Loucy (cell line): Measurements from ENCODE around the gene ARHGEF39.

Source experiments
- H2AFZ ChIP-seq: fragments of 200-600 bp; sonication (generic); 2 replicates; pipeline ENCODE4 v1.6.0; 2016; ENCODE audit warnings: antibody characterized with exemption, mild to moderate bottlenecking, low read length, moderate library complexity
- H3F3A ChIP-seq: fragments of 200-600 bp; 2 replicates; pipeline ENCODE4 v1.6.0; 2016; ENCODE audit warnings: antibody characterized with exemption, low read depth, mild to moderate bottlenecking
- H3K27me3 ChIP-seq: fragments of 200-600 bp; sonication (generic); 2 replicates; pipeline ENCODE4 v1.6.1; 2014; ENCODE audit warnings: low read length, mild to moderate bottlenecking; ENCODE audit not compliant: insufficient read depth, poor library complexity, severe bottlenecking
- H3K36me3 ChIP-seq: fragments of 200-600 bp; sonication (generic); 2 replicates; pipeline ENCODE4 v1.6.1; 2016; ENCODE audit warnings: low read length; ENCODE audit not compliant: insufficient read depth
- H3K4me1 ChIP-seq: fragments of 200-600 bp; sonication (generic); 2 replicates; pipeline ENCODE4 v1.5.1; 2014; ENCODE audit warnings: low read length, mild to moderate bottlenecking; ENCODE audit not compliant: insufficient read depth, poor library complexity, severe bottlenecking
- H3K4me2 ChIP-seq: fragments of 200-600 bp; sonication (generic); 2 replicates; pipeline ENCODE4 v1.6.0; 2014; ENCODE audit warnings: antibody characterized with exemption, low read length, low read depth, mild to moderate bottlenecking; ENCODE audit not compliant: poor library complexity, severe bottlenecking
- H3K4me3 ChIP-seq: fragments of 200-600 bp; sonication (generic); 2 replicates; pipeline ENCODE4 v1.5.1; 2014; ENCODE audit warnings: low read length, mild to moderate bottlenecking, mixed read lengths; ENCODE audit not compliant: poor library complexity, severe bottlenecking
- H3K79me2 ChIP-seq: fragments of 200-600 bp; sonication (generic); 2 replicates; pipeline ENCODE4 v1.6.1; 2014; ENCODE audit warnings: low read length; ENCODE audit not compliant: insufficient read depth
- H3K9ac ChIP-seq: fragments of 200-600 bp; sonication (generic); 2 replicates; pipeline ENCODE4 v1.6.0; 2014; ENCODE audit warnings: mild to moderate bottlenecking, low read depth, low read length, moderate library complexity; ENCODE audit not compliant: poor library complexity, severe bottlenecking
- H3K9me2 ChIP-seq: fragments of 200-600 bp; sonication (generic); replicated peaks from 2 replicates; pipeline ENCODE4 v1.6.1; 2016; ENCODE audit warnings: low read depth, low read length, mixed read lengths
- H3K9me3 ChIP-seq: fragments of 200-600 bp; sonication (generic); 2 replicates; pipeline ENCODE4 v1.6.1; 2014; ENCODE audit warnings: mild to moderate bottlenecking, antibody characterized with exemption, low read length, low read depth; ENCODE audit not compliant: insufficient read depth
- H4K20me1 ChIP-seq: fragments of 200-600 bp; sonication (generic); 2 replicates; pipeline ENCODE4 v1.6.0; 2014; ENCODE audit warnings: antibody characterized with exemption, low read length, mild to moderate bottlenecking; ENCODE audit not compliant: insufficient read depth, poor library complexity, severe bottlenecking
- CTCF ChIP-seq: fragments of 200-600 bp; sonication (generic); conservative IDR thresholded peaks from 2 replicates; pipeline ENCODE4 v1.5.1; 2014; ENCODE audit warnings: mild to moderate bottlenecking, antibody characterized with exemption, low read length
- EZH2phosphoT487 ChIP-seq: fragments of 200-600 bp; IDR thresholded peaks from 2 replicates; pipeline ENCODE4 v1.6.1; 2018; ENCODE audit warnings: antibody characterized with exemption, mild to moderate bottlenecking, moderate library complexity, borderline replicate concordance

Gene ARHGEF39

GRCh38 chr9:35691757-35692301 lies 26.8 kb upstream of the ARHGEF39 start:
- Histone ChIP-seq H3K4me3 (no peak overlapping the region), H3F3A (no peaks in the 10 kb centered on the region), H3K9me2 (no peaks in the 10 kb centered on the region), H2AFZ (no peak overlapping the region), H3K9me3 (no peaks in the 10 kb centered on the region), H3K9ac (no peak overlapping the region), H3K27me3 (no peaks in the 10 kb centered on the region), H4K20me1 (no peaks in the 10 kb centered on the region), H3K4me1 (peaks cover 8% of the 10 kb centered on the region), H3K36me3 (peaks cover 6% of the 10 kb centered on the region; the same call in 1 of the 2 replicates), H3K79me2 (no peaks in the 10 kb centered on the region), H3K4me2 (peak overlapping the region; percentile 63)
- no peak for TF ChIP-seq EZH2phosphoT487
- TF ChIP-seq CTCF = no peak

DNA sequence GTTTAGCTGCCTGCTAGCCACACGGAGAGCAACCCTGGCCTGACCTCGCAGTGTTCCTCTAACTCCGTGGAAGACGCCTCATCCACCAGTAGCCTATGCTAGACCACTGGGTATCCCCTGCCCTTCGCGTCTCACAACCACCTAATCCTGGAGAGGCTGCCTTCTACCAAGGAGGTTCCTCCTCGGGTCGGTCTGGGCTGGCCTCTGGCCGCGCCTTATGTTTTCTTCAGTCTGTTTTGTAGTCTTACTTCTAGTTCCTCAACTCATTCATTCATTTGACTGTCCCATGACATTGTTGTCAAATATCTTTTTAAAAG lies 26.3 kb upstream of the ARHGEF39 start:
- H3K9ac ChIP-seq = peak overlapping the region; percentile 91
- no peaks in the 10 kb centered on the region for H3K79me2 ChIP-seq
- peak overlapping the region; percentile 88 for H3K4me3 ChIP-seq
- no peaks in the 10 kb centered on the region for H3K9me3 ChIP-seq
- no peaks in the 10 kb centered on the region for H3K9me2 ChIP-seq
- no peaks in the 10 kb centered on the region for H3F3A ChIP-seq
- H2AFZ ChIP-seq = peak overlapping the region; percentile 98
- peak overlapping the region; percentile 63 for H3K4me2 ChIP-seq
- H3K4me1 ChIP-seq = peaks cover 8% of the 10 kb centered on the region
- H3K27me3 ChIP-seq = no peaks in the 10 kb centered on the region
- no peaks in the 10 kb centered on the region for H4K20me1 ChIP-seq
- peaks cover 5% of the 10 kb centered on the region; the same call in 1 of the 2 replicates for H3K36me3 ChIP-seq
- TF ChIP-seq CTCF = no peak
- TF ChIP-seq EZH2phosphoT487 = no peak

- Histone ChIP-seq H3K9ac (peak overlapping the region; percentile 91), H3K4me1 (peaks cover 8% of the 10 kb centered on the region), H3K27me3 (no peaks in the 10 kb centered on the region), H3K9me3 (no peaks in the 10 kb centered on the region), H3K79me2 (no peaks in the 10 kb centered on the region), H4K20me1 (no peaks in the 10 kb centered on the region), H2AFZ (peak overlapping the region; percentile 98), H3K9me2 (no peaks in the 10 kb centered on the region), H3K36me3 (peaks cover 1% of the 10 kb centered on the region; the same call in 1 of the 2 replicates), H3F3A (no peaks in the 10 kb centered on the region), H3K4me2 (peak overlapping the region; percentile 63), H3K4me3 (peak overlapping the region; percentile 88)
- no peak for TF ChIP-seq EZH2phosphoT487
- TF ChIP-seq CTCF = no peak
Observed at GRCh38 chr9:35690614-35691333, 25.8 kb upstream of the ARHGEF39 start.
